ENCODE measurements around the gene FAM170B.

Gene FAM170B

DNA sequence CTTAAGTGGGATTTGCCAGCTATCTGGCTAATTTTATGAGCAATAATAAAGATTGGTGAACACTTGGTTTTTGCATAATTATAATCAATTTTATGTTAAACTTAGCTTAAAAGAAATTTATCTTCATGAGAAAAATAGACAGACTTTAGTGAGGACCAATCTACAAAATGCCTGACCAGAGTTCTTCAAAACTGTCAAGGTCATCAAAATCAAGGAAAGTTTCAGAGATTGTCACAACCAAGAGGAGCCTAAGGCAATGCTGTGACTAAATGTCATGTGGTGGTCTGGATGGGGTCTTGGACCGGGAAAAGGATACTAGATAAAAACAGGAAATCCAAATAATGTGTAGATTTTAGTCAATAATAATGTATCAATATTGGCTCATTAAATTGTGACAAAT is 17.7 kb upstream of the FAM170B start:
- Histone ChIP-seq H3K4me3 (no peak overlapping the region), H3K27ac (no peak overlapping the region), H3K9ac (ENCODE audit: insufficient read length) (no peak overlapping the region), H3K36me3 (ENCODE audit: insufficient read depth, low read length) (no peaks in the 10 kb centered on the region), H3K9me3 (ENCODE audit: low read depth, low read length) (no peaks in the 10 kb centered on the region)
- no peak for TF ChIP-seq EZH2 (IDR thresholded peaks at IDR 0.05)
- DNase-seq (ENCODE audit: low read depth, low spot score): no peak

DNA sequence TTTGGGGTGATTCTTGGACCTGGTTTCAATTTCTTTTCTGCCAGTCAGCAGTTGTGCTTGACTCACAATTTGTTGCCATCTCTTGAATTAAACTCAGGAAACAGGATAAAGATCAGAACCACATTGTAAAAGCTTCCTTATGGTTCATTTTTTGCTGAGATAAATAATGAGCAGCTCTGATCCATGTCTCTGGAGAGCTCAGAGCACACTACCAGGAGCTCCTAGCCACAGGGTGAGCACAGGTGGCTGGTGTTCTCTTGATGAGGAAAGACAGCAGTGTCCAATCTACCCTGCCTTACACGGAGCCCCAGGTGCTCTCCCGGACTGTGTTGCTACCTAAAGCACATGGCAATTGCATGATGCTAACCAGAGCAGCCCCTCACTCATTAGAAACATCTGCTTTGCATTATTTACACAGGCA is 17.2 kb upstream of the FAM170B start:
- Histone ChIP-seq H3K36me3 (ENCODE audit: insufficient read depth, low read length) (no peaks in the 10 kb centered on the region), H3K27ac (no peak overlapping the region), H3K9me3 (ENCODE audit: low read depth, low read length) (no peaks in the 10 kb centered on the region), H3K4me3 (no peak overlapping the region), H3K9ac (ENCODE audit: insufficient read length) (no peak overlapping the region)
- DNase-seq (ENCODE audit: low read depth, low spot score): no peak
- TF ChIP-seq FOXP2 (optimal IDR thresholded peaks at IDR 0.05; ENCODE audit: control extremely low read depth, extremely low read length, insufficient read depth) (no peak), POLR2AphosphoS5 (IDR thresholded peaks at IDR 0.05; ENCODE audit: borderline replicate concordance, low read depth, low read length) (no peak), EZH2 (IDR thresholded peaks at IDR 0.05) (no peak)

DNA sequence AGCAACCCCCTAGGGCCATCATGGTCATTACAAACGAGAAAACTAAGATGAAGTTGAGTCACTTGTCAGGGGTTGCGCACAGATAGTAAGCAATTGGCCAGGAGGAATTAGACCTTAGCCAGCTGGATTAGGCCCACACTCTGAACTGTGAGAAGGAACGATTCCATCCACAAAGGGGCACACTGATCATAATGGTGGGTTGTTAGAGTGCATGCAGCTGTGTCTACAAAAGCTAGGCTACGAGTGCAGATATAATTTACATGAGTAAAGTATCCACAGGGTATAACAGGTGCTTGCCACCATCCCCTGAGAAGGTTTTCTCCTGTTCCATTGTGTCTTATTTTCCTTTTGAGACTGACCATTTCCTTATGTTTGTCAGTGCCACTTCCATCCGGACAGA is 16.6 kb upstream of the FAM170B start:
- no peak for TF ChIP-seq EZH2 (IDR thresholded peaks at IDR 0.05)
- no peak for TF ChIP-seq FOXP2 (optimal IDR thresholded peaks at IDR 0.05; ENCODE audit: control extremely low read depth, extremely low read length, insufficient read depth)
- no peak for TF ChIP-seq POLR2AphosphoS5 (IDR thresholded peaks at IDR 0.05; ENCODE audit: borderline replicate concordance, low read depth, low read length)
- DNase-seq (ENCODE audit: low read depth, low spot score): no peak
- no peak overlapping the region for H3K4me3 ChIP-seq
- no peak overlapping the region for H3K27ac ChIP-seq
- H3K9ac ChIP-seq (ENCODE audit: insufficient read length): no peak overlapping the region
- no peaks in the 10 kb centered on the region for H3K9me3 ChIP-seq (ENCODE audit: low read depth, low read length)
- no peaks in the 10 kb centered on the region for H3K36me3 ChIP-seq (ENCODE audit: insufficient read depth, low read length)

DNA sequence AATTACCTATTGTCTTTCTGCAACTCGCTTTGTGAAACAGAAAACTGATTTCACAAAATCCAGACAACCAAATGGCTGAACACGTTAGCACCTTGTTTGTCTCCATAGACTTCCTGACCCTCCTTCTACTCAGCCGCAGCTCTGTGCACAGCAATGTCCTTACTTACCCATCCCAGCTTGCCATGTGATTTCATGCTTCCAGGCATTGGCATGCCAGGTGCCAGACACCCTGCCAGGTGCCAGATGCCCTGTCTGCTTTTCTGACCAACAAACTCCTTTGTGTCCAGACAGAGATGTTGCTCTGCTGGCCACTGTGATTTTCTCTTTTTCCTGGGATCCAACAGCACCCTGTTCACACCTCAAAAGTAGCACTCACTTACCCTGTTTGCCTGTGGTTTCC is 16.1 kb upstream of the FAM170B start:
- H3K9me3 ChIP-seq (ENCODE audit: low read depth, low read length): no peaks in the 10 kb centered on the region
- H3K36me3 ChIP-seq (ENCODE audit: insufficient read depth, low read length): no peaks in the 10 kb centered on the region
- H3K4me3 ChIP-seq: no peak overlapping the region
- no peak overlapping the region for H3K9ac ChIP-seq (ENCODE audit: insufficient read length)
- TF ChIP-seq FOXP2 (optimal IDR thresholded peaks at IDR 0.05; ENCODE audit: control extremely low read depth, extremely low read length, insufficient read depth): no peak
- no peak for TF ChIP-seq POLR2AphosphoS5 (IDR thresholded peaks at IDR 0.05; ENCODE audit: borderline replicate concordance, low read depth, low read length)
- no peak for TF ChIP-seq EZH2 (IDR thresholded peaks at IDR 0.05)
- H3K27ac ChIP-seq: no peak overlapping the region
- DNase-seq (ENCODE audit: low read depth, low spot score): no peak

DNA sequence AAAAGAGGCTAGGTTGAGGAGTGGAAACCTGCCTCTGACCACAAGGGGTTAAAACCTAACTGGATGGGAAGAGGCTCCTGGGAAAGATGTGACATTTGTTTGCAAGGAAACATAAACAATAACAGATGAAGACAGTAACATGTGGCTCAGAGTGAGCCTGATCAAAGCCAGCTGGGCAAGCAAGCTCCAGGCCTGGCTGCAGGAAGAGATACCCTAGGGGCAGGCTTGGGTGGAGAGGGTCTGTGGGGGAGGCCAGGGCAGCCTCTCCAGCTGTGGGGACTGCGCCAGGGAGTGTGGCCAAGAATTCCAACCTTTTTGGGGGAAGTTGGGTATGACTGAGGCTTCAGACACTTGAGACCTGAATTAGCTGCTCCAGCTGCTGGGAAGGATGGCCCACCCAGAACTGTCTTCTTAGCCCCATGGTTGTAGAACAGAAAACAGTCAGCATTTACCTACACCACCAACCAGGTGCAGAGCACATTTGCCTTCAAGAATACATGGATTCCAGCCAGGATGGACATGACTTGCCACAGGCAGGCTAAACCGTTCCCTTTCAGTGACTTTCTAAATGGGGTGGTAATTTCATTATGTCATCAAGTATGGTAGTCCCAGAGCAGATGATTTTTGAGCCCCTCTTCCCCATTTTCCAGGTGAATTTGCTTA is 10.4 kb upstream of the FAM170B start:
- H3K9ac ChIP-seq (ENCODE audit: insufficient read length): no peak overlapping the region
- no peak for TF ChIP-seq POLR2AphosphoS5 (IDR thresholded peaks at IDR 0.05; ENCODE audit: borderline replicate concordance, low read depth, low read length)

DNA sequence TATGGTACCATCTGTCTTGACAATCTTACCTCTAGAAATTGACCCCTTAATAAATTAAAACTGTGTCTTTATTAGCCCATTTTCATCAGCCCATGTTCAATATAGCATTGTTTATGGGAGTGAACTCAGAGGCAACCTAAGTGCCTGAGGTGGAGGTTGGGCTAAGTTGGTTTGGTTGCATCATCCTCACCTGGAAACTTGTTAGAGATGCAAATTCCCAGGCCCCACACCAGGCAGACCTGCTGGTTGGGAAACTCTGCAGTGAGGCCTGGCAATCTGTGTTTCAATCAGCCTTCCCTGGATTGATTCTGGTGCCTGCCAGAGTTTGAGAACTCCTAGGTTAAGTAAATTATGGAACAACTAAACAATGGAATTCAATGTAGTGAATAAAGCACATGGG is 9.4 kb upstream of the FAM170B start:
- no peaks in the 10 kb centered on the region for H3K9me3 ChIP-seq (ENCODE audit: low read depth, low read length)
- H3K9ac ChIP-seq (ENCODE audit: insufficient read length): no peak overlapping the region
- TF ChIP-seq EZH2 (IDR thresholded peaks at IDR 0.05) (no peak), FOXP2 (optimal IDR thresholded peaks at IDR 0.05; ENCODE audit: control extremely low read depth, extremely low read length, insufficient read depth) (no peak), POLR2AphosphoS5 (IDR thresholded peaks at IDR 0.05; ENCODE audit: borderline replicate concordance, low read depth, low read length) (no peak)
- no peak for DNase-seq (ENCODE audit: low read depth, low spot score)
- H3K4me3 ChIP-seq: no peak overlapping the region
- H3K36me3 ChIP-seq (ENCODE audit: insufficient read depth, low read length): no peaks in the 10 kb centered on the region
- no peak overlapping the region for H3K27ac ChIP-seq

More for the DNA sequence above, 10.4 kb upstream of the FAM170B start:
- Histone ChIP-seq H3K9me3 (ENCODE audit: low read depth, low read length) (no peaks in the 10 kb centered on the region), H3K27ac (no peak overlapping the region), H3K4me3 (no peak overlapping the region), H3K36me3 (ENCODE audit: insufficient read depth, low read length) (no peaks in the 10 kb centered on the region)
- DNase-seq (ENCODE audit: low read depth, low spot score): no peak

DNA sequence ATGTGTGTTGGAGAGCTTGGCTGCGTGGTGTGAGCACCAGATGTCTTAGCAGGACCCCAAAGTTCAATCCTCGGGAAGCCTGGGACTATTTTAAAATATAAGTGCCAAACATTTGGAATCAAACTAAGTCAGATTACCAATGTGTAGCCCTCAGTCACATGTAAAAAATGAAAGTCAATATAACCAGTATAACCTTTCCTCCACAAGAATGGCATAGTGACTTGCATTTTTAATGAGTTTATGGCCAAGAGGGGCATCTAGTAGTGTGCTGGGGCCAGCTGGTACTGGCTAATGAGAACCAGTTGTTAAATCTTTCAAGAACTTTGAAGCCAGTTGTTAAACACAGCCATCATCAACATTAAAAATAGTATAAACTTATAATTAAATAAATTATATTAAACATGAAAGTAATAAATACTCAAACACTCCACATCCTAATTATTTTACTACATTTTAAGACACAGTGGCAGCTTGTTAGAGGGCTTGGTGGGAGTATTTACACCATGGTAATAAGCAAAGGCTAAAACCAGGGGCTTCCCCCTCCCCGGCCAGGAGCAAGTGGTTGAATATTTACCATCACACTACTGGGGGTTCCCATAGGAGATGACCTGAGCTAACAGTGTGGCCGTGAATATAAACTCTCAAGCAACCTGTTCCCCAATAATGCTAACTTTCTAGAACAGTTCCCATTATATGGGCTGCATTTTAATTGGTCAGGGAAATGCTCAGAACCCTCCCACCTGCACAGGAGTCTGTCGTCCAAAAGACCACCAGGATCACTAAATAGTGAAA is 7.9 kb upstream of the FAM170B start:
- no peak overlapping the region for H3K9ac ChIP-seq (ENCODE audit: insufficient read length)
- no peak for TF ChIP-seq FOXP2 (optimal IDR thresholded peaks at IDR 0.05; ENCODE audit: control extremely low read depth, extremely low read length, insufficient read depth)
- no peak for TF ChIP-seq EZH2 (IDR thresholded peaks at IDR 0.05)
- TF ChIP-seq POLR2AphosphoS5 (IDR thresholded peaks at IDR 0.05; ENCODE audit: borderline replicate concordance, low read depth, low read length): no peak
- H3K4me3 ChIP-seq: no peak overlapping the region
- H3K27ac ChIP-seq: no peak overlapping the region
- H3K36me3 ChIP-seq (ENCODE audit: insufficient read depth, low read length): no peaks in the 10 kb centered on the region
- H3K9me3 ChIP-seq (ENCODE audit: low read depth, low read length): no peaks in the 10 kb centered on the region
- DNase-seq (ENCODE audit: low read depth, low spot score): no peak

DNA sequence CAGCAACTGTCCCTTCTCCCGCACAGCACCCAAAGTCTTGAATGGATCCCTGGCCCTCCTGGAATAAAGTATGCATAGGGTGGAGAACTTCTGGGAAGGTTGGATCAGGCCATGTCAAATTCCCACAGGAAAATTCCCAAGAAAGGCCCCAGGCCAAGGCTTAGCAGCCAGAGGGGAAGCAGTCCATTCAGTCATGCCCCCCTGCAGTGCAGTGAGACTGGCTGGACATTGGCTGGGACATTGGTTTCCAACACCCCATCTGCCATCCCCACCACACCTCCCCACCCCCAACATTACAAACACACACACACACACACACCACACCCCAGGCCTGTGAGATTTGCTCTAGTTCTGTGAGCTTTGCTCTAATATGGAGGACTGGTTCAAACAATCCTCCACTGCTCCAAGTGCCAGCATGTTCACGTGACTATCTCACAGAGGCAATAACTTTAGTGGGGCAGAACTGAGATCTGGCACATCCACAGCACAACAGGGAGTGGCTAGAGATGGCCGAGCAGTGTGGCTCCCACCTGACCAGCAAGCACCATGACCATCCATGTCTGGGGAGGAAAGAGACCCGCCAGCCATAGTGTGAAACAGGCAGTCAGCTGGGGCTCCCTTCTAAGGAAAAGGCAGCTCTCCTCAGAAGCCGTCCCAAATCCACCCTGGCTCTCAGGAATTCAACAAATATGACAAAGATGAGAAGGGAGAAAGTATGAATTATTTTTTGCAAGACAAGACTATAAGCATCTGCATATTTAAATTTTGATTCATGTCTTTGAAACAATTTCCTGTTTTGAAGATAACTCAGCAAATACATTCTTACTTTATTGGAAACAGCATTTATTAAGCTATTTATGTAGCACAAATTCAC is 6.7 kb upstream of the FAM170B start:
- no peak overlapping the region for H3K4me3 ChIP-seq
- DNase-seq (ENCODE audit: low read depth, low spot score): no peak
- no peaks in the 10 kb centered on the region for H3K36me3 ChIP-seq (ENCODE audit: insufficient read depth, low read length)
- no peak overlapping the region for H3K9ac ChIP-seq (ENCODE audit: insufficient read length)
- no peak overlapping the region for H3K27ac ChIP-seq
- TF ChIP-seq EZH2 (IDR thresholded peaks at IDR 0.05): no peak
- no peak for TF ChIP-seq POLR2AphosphoS5 (IDR thresholded peaks at IDR 0.05; ENCODE audit: borderline replicate concordance, low read depth, low read length)
- TF ChIP-seq FOXP2 (optimal IDR thresholded peaks at IDR 0.05; ENCODE audit: control extremely low read depth, extremely low read length, insufficient read depth): no peak
- no peaks in the 10 kb centered on the region for H3K9me3 ChIP-seq (ENCODE audit: low read depth, low read length)
